CD4-positive, alpha-beta T cell treated with Interleukin-2 at 100 ng/mL for 4 hours (primary cell): Measurements from ENCODE around the gene CCDC88C.
A peak's percentile ranks its signal among the peaks of the same experiment; 100 is the strongest.
"Not testable (repeated sequence)": the region's sequence is repeated elsewhere in the genome, so short reads cannot be mapped to it uniquely, and the experiment has no call there.

Experiments
- DNase-seq: peaks from one replicate; pipeline ENCODE4 v3.0.0-alpha.2; 2020; ENCODE audit warnings: low spot score

Gene CCDC88C

GRCh38 chr14:91415794-91416743, 1.6 kb downstream of the CCDC88C start:
- DNase-seq, result peak; percentile 75

- no peak for DNase-seq
These were observed 3.2 kb downstream of the CCDC88C start for GRCh38 chr14:91414475-91414833.

- peak; percentile 61 for DNase-seq
These were observed 3.8 kb downstream of the CCDC88C start for GRCh38 chr14:91413547-91414474.

- no peak for DNase-seq
These were observed 4.7 kb downstream of the CCDC88C start for GRCh38 chr14:91412939-91413338.

GRCh38 chr14:91410771-91411536, 6.7 kb downstream of the CCDC88C start:
- no peak for DNase-seq

- peak; percentile 79 for DNase-seq
These were observed 7.5 kb downstream of the CCDC88C start for GRCh38 chr14:91409928-91410718.

GRCh38 chr14:91409240-91409639, 8.4 kb downstream of the CCDC88C start:
- not testable (repeated sequence) for DNase-seq

- DNase-seq, result no peak
These were observed 10.6 kb downstream of the CCDC88C start for GRCh38 chr14:91406982-91407381.

- no peak for DNase-seq
These were observed 11.2 kb downstream of the CCDC88C start for GRCh38 chr14:91406451-91406850.

GRCh38 chr14:91405724-91406435, 11.7 kb downstream of the CCDC88C start:
- DNase-seq, result no peak

GRCh38 chr14:91405241-91405721, 12.3 kb downstream of the CCDC88C start:
- peak; percentile 65 for DNase-seq

GRCh38 chr14:91402771-91403600, 14.6 kb downstream of the CCDC88C start:
- DNase-seq, result no peak

GRCh38 chr14:91402348-91402747, 15.3 kb downstream of the CCDC88C start:
- DNase-seq, result no peak

- no peak for DNase-seq
These were observed 15.9 kb downstream of the CCDC88C start for GRCh38 chr14:91401751-91402150.

- DNase-seq, result no peak
These were observed 16.9 kb downstream of the CCDC88C start for GRCh38 chr14:91400696-91401095.

GRCh38 chr14:91399868-91400640, 17.6 kb downstream of the CCDC88C start:
- DNase-seq, result no peak

- DNase-seq, result no peak
These were observed 18.9 kb downstream of the CCDC88C start for GRCh38 chr14:91398707-91399106.

GRCh38 chr14:91397965-91398591, 19.5 kb downstream of the CCDC88C start:
- DNase-seq, result no peak
